ENCODE measurements around the gene MAD1L1. TPM values are rescaled to one million over a fixed set of nuclear protein-coding genes. Genes with fewer than 3 reads are reported as not detected.

Gene MAD1L1
- total and polyA plus RNA-seq, 8 donors, result 12.8 to 469 (median 27.3) TPM

DNA sequence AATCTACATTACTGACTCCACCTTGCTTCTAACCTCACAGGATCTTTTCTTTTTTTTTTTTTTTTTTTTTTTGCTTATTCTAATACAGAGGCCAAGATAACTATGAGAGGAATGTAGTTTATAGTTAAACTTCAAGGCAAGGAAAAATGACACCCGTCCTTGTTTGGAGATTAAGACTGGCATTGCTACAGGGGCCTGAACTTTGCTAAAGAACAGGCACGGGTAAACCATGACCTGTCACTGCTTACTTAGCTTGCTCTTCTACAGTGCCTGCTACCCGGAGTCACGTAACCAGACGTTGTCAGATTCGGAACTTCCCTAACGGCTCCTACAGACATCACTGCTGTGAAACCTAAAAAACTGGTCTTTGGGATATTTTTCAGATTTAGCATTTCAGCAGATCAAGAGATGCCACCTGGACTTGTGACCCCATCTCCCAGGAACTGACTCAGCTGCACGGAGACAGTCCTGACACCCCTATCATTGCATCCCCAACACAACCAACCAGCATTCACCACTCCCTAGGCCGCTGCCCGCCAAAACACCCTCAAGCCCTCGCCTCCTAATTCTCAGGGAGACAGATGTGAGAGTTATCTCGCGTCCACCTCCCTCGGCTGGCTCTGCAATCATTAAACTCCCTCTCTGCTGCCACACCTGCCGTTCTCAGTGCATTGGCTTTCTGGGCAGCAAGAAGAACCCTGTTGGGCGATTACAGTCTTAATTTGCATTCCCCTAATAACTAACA is 27.5 kb downstream of the MAD1L1 start:
- peak overlapping the region in 1 of 5 donors; percentile 69 for H3K27ac ChIP-seq
- H3K27me3 ChIP-seq, result no peaks in the 10 kb centered on the region
- intact Hi-C loops (cut with DNase I; ENCODE audit: low total_unique reads), result no loop called here
- no peak overlapping the region for H3K4me3 ChIP-seq
- DNase-seq, result no peak
- H3K9me3 ChIP-seq, result no peaks in the 10 kb centered on the region
- H3K4me1 ChIP-seq, result peaks cover 0 to 35% (median 12%) of the 10 kb centered on the region in 4 donors
- H3K36me3 ChIP-seq, result peaks cover 0 to 50% (median 46%) of the 10 kb centered on the region in 4 donors
- TF ChIP-seq, protein P1, sequence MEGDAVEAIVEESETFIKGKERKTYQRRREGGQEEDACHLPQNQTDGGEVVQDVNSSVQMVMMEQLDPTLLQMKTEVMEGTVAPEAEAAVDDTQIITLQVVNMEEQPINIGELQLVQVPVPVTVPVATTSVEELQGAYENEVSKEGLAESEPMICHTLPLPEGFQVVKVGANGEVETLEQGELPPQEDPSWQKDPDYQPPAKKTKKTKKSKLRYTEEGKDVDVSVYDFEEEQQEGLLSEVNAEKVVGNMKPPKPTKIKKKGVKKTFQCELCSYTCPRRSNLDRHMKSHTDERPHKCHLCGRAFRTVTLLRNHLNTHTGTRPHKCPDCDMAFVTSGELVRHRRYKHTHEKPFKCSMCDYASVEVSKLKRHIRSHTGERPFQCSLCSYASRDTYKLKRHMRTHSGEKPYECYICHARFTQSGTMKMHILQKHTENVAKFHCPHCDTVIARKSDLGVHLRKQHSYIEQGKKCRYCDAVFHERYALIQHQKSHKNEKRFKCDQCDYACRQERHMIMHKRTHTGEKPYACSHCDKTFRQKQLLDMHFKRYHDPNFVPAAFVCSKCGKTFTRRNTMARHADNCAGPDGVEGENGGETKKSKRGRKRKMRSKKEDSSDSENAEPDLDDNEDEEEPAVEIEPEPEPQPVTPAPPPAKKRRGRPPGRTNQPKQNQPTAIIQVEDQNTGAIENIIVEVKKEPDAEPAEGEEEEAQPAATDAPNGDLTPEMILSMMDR (IDR thresholded peaks at IDR 0.05), result no peak
- TF ChIP-seq POLR2AphosphoS5 (IDR thresholded peaks at IDR 0.05) (no peak), EP300 (IDR thresholded peaks at IDR 0.05) (no peak), POLR2A (IDR thresholded peaks at IDR 0.05) (no peak)
- WGBS, 5 donors, result 76 to 82% (median 81%) methylated on average over 16 of the region's 16 CpGs

DNA sequence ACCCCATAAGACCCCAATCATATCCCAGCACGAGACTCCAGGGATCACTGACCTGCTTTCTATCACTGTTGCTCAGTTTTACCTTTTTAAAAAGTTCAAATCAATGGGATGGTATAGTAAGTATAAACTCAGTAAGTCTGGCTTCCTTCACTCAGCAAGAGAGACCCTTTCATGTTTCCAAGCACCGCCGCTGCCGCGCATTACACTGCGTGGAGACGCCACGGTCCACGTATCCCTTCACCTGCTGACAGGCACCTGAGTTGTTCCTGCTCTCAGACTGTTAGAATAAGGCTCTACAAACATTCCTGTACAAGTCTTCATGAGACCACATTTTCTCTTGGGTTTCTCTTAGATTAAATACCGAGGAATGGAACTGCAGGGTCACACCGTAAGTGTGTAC is 28.3 kb downstream of the MAD1L1 start:
- H3K9me3 ChIP-seq, result no peaks in the 10 kb centered on the region
- peaks cover 3 to 55% (median 52%) of the 10 kb centered on the region in 4 donors for H3K36me3 ChIP-seq
- TF ChIP-seq POLR2AphosphoS5 (IDR thresholded peaks at IDR 0.05) (no peak), EP300 (IDR thresholded peaks at IDR 0.05) (no peak), POLR2A (IDR thresholded peaks at IDR 0.05) (no peak)
- TF ChIP-seq, protein P1 (IDR thresholded peaks at IDR 0.05), result no peak
- peaks cover 0 to 32% (median 9%) of the 10 kb centered on the region in 4 donors for H3K4me1 ChIP-seq
- no peak for DNase-seq
- WGBS, 5 donors, result 92 to 97% (median 94%) methylated on average over 11 of the region's 11 CpGs
- intact Hi-C loops (cut with DNase I; ENCODE audit: low total_unique reads), result no loop called here
- peak overlapping the region in 1 of 5 donors; percentile 69 for H3K27ac ChIP-seq
- no peak overlapping the region for H3K4me3 ChIP-seq
- no peaks in the 10 kb centered on the region for H3K27me3 ChIP-seq

DNA sequence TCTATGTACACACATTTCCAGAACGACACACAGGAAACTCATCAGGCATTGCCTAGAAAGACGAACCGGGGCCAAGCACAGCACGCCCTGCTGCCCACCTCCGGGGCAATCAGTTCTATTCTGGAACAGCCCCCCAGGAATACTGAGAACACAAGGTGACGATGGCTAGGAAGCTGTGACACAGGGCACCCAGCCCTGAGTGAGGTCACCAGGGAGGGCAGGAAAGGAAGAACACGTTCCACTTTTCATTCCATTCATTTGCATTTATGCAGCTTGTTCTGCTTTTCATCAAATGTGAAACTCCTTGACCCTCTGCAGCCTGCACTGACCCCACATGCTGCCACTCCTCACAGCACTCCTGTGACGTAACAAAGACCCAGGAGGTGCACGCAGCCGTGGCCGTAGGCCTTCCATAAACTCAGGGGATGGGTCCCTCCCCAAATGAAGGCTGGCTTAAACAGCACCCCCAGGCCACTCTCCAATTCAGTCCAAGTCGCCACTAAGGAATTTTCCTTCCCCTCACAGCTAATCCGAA is 28.9 kb downstream of the MAD1L1 start:
- no peak for TF ChIP-seq EP300 (IDR thresholded peaks at IDR 0.05)
- TF ChIP-seq POLR2AphosphoS5 (IDR thresholded peaks at IDR 0.05), result peak in 1 of 3 donors; percentile 54
- TF ChIP-seq POLR2A (IDR thresholded peaks at IDR 0.05), result no peak
- TF ChIP-seq, protein P1 (IDR thresholded peaks at IDR 0.05), result no peak
- 79 to 88% (median 81%) methylated on average over 13 of the region's 13 CpGs for WGBS, 5 donors
- H3K9me3 ChIP-seq, result no peaks in the 10 kb centered on the region
- H3K27me3 ChIP-seq, result no peaks in the 10 kb centered on the region
- DNase-seq, result peak in 1 of 2 donors; percentile 41
- H3K4me3 ChIP-seq, result no peak overlapping the region
- H3K27ac ChIP-seq, result peak overlapping the region in 1 of 5 donors; percentile 69
- H3K36me3 ChIP-seq, result peaks cover 8 to 57% (median 53%) of the 10 kb centered on the region in 4 donors
- intact Hi-C loops (cut with DNase I; ENCODE audit: low total_unique reads), result no loop called here
- H3K4me1 ChIP-seq, result peaks cover 0 to 29% (median 8%) of the 10 kb centered on the region in 4 donors

DNA sequence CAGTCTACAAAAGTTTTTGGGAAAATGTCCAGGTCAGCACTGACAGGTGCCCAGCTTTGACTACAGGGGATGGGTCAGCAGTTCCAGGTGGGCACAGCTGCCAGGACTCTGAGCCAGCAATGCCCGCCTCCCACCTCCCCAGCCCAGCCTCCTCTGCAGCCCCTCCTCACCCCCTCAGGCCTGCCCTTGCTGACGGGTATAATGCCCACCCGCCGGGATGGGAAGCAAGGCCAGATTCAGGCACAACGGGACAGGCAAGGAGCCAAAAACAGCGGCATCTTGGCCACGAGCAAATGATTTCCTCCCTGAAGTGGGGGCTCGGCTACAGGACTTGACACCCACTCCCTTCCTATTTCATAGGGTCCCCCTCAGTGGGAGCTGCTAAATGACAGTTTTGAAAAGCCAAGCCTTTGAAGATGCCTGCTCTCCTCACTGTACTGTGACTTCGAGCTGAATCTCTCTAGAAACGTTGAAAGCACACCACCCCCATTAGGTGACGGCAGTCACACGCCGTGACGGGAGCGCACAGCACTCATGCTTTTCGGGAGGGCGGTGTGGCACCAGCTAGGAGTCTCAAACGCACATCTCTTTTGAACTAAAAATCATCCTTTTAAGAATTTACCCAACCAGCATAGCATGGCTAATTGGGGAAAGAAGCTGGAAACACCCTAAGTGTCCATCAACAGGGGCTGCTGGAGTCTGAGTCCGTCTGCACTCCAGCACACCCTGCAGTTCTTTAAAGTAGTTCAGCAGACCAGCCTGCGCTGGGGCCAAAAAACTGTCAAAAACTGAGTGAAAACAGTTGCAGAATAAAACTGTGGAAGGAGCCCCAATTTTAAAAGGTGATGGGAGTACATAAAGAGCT is 29.6 kb downstream of the MAD1L1 start:
- peak in 1 of 2 donors; percentile 74 for DNase-seq
- Histone ChIP-seq H3K4me3 (no peak overlapping the region), H3K4me1 (peaks cover 0 to 29% (median 8%) of the 10 kb centered on the region in 4 donors), H3K27me3 (no peaks in the 10 kb centered on the region), H3K27ac (peak overlapping the region in 1 of 5 donors; percentile 69), H3K9me3 (no peaks in the 10 kb centered on the region), H3K36me3 (peaks cover 8 to 56% (median 50%) of the 10 kb centered on the region in 4 donors)
- TF ChIP-seq EP300 (IDR thresholded peaks at IDR 0.05) (no peak), POLR2A (IDR thresholded peaks at IDR 0.05) (no peak), POLR2AphosphoS5 (IDR thresholded peaks at IDR 0.05) (no peak)
- TF ChIP-seq, protein P1 (IDR thresholded peaks at IDR 0.05), result no peak
- 79 to 88% (median 87%) methylated on average over 17 to 20 of the region's 20 CpGs for WGBS, 5 donors
- intact Hi-C loops (cut with DNase I; ENCODE audit: low total_unique reads), result no loop called here
